Measurements from ENCODE around the gene FAM124A. TPM values are rescaled to one million over a fixed set of nuclear protein-coding genes. Genes with fewer than 3 reads are reported as not detected.
A peak's percentile ranks its signal among the peaks of the same experiment; 100 is the strongest.
"Not testable (repeated sequence)": the region's sequence is repeated elsewhere in the genome, so short reads cannot be mapped to it uniquely, and the experiment has no call there.

Gene FAM124A
- total RNA-seq, 1 donor from 2014 or later: 2.4 TPM

DNA sequence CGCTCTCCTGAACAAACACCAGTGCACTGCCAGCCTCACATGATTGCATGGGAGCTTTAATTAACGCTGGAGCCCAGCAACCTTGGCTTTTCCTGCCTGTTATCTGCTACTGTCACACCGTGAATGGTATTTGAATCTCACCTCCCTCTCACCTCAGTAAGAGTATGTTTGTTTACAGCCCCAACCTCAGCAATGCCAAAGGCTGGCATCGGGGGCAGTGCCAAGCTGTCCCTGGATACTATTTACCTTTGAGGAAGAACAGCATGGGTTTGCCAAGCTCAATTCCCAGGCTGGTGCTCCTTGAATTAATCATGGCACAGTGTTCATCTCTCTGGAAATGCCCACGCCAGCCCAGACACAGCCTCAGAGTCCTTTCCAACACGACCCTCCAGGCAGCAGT, 60.1 kb downstream of the FAM124A start:
- Mint-ChIP-seq H3K4me1 (ENCODE audit: low read depth) (peaks cover 11% of the 10 kb centered on the region), H3K27ac (ENCODE audit: unreplicated experiment) (no peak overlapping the region), H3K27me3 (ENCODE audit: low read depth) (no peaks in the 10 kb centered on the region)

GRCh38 chr13:51282923-51283322, 60.7 kb downstream of the FAM124A start:
- not testable (repeated sequence) for H3K9me3 Mint-ChIP-seq (ENCODE audit: low read depth); H3K27ac Mint-ChIP-seq (ENCODE audit: unreplicated experiment); H3K36me3 Mint-ChIP-seq (ENCODE audit: low read depth); H3K4me3 Mint-ChIP-seq (ENCODE audit: unreplicated experiment); H3K27me3 Mint-ChIP-seq (ENCODE audit: low read depth); DNase-seq (ENCODE audit: low spot score)
- peaks cover 11% of the 10 kb centered on the region for H3K4me1 Mint-ChIP-seq (ENCODE audit: low read depth)

More for the DNA sequence above, 60.1 kb downstream of the FAM124A start:
- no peaks in the 10 kb centered on the region for H3K9me3 Mint-ChIP-seq (ENCODE audit: low read depth)
- DNase-seq (ENCODE audit: low spot score): no peak
- TF ChIP-seq, protein P1, sequence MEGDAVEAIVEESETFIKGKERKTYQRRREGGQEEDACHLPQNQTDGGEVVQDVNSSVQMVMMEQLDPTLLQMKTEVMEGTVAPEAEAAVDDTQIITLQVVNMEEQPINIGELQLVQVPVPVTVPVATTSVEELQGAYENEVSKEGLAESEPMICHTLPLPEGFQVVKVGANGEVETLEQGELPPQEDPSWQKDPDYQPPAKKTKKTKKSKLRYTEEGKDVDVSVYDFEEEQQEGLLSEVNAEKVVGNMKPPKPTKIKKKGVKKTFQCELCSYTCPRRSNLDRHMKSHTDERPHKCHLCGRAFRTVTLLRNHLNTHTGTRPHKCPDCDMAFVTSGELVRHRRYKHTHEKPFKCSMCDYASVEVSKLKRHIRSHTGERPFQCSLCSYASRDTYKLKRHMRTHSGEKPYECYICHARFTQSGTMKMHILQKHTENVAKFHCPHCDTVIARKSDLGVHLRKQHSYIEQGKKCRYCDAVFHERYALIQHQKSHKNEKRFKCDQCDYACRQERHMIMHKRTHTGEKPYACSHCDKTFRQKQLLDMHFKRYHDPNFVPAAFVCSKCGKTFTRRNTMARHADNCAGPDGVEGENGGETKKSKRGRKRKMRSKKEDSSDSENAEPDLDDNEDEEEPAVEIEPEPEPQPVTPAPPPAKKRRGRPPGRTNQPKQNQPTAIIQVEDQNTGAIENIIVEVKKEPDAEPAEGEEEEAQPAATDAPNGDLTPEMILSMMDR (IDR thresholded peaks at IDR 0.05): no peak
- H3K4me3 Mint-ChIP-seq (ENCODE audit: unreplicated experiment): no peak overlapping the region
- peaks cover 3% of the 10 kb centered on the region for H3K36me3 Mint-ChIP-seq (ENCODE audit: low read depth)

DNA sequence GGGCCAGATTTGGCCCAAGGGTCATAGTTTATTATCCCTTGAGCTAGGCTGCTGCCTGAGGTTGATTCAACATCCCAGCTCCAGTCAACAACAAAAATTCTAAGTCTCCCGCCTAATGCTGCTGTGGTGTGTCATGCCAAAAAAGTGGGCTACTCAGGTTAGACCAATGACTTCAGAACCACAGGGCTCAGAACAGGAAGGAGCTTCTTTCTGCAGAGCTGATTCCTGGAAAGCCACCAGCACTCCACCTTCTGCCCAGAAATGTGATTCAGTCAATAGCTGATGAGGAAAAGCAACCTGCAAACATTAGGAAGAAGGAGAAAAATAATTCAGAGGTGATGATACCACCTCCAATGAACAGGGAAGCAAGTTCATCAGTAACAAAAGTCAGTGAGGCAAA, 61.2 kb downstream of the FAM124A start:
- DNase-seq (ENCODE audit: low spot score): no peak
- H3K27me3 Mint-ChIP-seq (ENCODE audit: low read depth): no peaks in the 10 kb centered on the region
- TF ChIP-seq, protein P1 (IDR thresholded peaks at IDR 0.05): no peak
- no peak overlapping the region for H3K27ac Mint-ChIP-seq (ENCODE audit: unreplicated experiment)
- peaks cover 8% of the 10 kb centered on the region for H3K4me1 Mint-ChIP-seq (ENCODE audit: low read depth)
- peaks cover 3% of the 10 kb centered on the region for H3K36me3 Mint-ChIP-seq (ENCODE audit: low read depth)
- no peak overlapping the region for H3K4me3 Mint-ChIP-seq (ENCODE audit: unreplicated experiment)
- no peaks in the 10 kb centered on the region for H3K9me3 Mint-ChIP-seq (ENCODE audit: low read depth)

DNA sequence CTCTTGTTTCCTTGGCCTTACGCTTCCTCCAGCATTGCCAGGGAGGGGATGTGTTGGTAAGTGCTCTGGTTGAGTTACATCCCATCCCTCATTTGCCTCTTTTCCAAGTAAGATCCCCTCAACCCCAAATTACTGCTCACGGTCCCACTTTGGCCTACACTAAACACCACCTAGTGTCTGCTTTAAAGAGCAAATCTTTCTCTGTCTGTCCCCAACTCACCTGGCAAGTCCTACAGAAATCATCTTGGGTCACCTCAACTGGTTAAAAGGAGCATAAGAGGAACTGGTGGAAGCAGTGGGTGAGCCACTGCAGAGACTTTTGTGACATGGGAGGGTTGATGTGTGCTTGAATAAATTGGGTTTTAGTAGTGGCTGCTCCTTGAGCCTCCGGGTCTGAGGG, 62.1 kb downstream of the FAM124A start:
- Mint-ChIP-seq H3K27ac (ENCODE audit: unreplicated experiment) (no peak overlapping the region), H3K9me3 (ENCODE audit: low read depth) (no peaks in the 10 kb centered on the region), H3K36me3 (ENCODE audit: low read depth) (peaks cover 3% of the 10 kb centered on the region), H3K27me3 (ENCODE audit: low read depth) (peaks cover 2% of the 10 kb centered on the region), H3K4me3 (ENCODE audit: unreplicated experiment) (no peak overlapping the region), H3K4me1 (ENCODE audit: low read depth) (no peaks in the 10 kb centered on the region)
- TF ChIP-seq, protein P1 (IDR thresholded peaks at IDR 0.05): no peak
- no peak for DNase-seq (ENCODE audit: low spot score)

DNA sequence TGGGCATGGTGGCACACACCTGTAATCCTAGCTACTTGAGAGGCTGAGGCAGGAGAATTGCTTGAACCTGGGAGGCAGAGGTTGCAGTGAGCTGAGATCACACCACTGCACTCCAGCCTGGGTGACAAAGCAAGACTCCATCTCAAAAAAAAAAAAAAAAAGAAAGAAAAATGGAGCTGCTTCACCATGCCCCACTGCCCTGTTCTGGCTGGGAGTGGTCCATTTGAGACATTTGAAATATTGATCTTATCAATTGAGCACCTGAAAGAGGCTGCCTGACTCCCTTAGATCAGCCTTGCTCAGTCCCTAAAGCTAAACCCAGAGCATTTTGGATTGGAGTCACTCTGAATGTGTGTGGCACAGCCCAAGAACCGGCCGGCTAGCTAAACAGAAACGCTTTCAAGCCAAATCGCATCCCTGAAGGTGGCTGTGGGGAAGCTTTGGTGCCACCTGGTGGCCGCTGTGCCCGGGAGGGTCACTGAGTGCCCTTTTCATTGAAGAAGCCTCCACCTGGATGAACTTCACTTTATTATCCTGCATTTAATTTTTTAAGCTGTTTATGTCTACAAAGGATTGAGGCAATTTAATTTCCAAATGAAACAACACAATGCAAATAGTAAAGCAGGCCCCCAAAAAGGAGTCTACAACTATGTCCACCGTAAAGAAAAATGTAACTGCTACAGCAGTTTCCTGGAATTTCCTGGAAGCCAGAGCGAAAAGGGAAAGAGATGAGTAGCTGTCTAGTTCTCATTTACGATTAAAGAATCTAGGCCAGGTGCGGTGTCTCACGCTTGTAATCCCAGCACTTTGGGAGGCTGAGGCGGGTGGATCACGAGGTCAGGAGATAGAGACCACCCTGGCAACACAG, 64.2 kb downstream of the FAM124A start:
- Mint-ChIP-seq H3K27me3 (ENCODE audit: low read depth) (peaks cover 2% of the 10 kb centered on the region), H3K9me3 (ENCODE audit: low read depth) (no peaks in the 10 kb centered on the region), H3K4me3 (ENCODE audit: unreplicated experiment) (no peak overlapping the region), H3K4me1 (ENCODE audit: low read depth) (peaks cover 3% of the 10 kb centered on the region), H3K36me3 (ENCODE audit: low read depth) (no peaks in the 10 kb centered on the region), H3K27ac (ENCODE audit: unreplicated experiment) (no peak overlapping the region)
- TF ChIP-seq, protein P1 (IDR thresholded peaks at IDR 0.05): peak; percentile 96
- no peak for DNase-seq (ENCODE audit: low spot score)

DNA sequence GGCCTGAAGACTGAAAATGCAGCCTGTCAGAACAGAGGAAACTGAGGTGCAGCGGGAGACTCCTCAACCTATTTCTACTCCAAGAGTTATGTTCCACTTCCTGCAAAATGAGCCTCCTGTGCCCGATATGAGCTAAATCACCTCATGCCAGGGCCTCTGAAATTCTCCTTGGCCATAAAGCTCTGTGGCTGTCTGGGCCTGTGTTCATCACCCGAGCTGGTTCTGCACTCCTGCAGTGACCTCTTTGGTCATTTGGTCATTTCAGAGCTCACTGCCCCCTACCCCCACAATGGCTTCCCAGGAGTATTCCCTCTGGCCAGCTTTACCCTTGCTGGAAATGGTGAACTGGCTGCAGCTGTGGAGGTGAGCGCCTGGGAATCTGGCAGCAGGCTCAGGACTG, 65.6 kb downstream of the FAM124A start:
- TF ChIP-seq, protein P1 (IDR thresholded peaks at IDR 0.05): no peak
- no peak overlapping the region for H3K27ac Mint-ChIP-seq (ENCODE audit: unreplicated experiment)
- no peak overlapping the region for H3K4me3 Mint-ChIP-seq (ENCODE audit: unreplicated experiment)
- no peak for DNase-seq (ENCODE audit: low spot score)
- peaks cover 2% of the 10 kb centered on the region for H3K27me3 Mint-ChIP-seq (ENCODE audit: low read depth)
- H3K36me3 Mint-ChIP-seq (ENCODE audit: low read depth): no peaks in the 10 kb centered on the region
- peaks cover 17% of the 10 kb centered on the region for H3K4me1 Mint-ChIP-seq (ENCODE audit: low read depth)
- no peaks in the 10 kb centered on the region for H3K9me3 Mint-ChIP-seq (ENCODE audit: low read depth)

DNA sequence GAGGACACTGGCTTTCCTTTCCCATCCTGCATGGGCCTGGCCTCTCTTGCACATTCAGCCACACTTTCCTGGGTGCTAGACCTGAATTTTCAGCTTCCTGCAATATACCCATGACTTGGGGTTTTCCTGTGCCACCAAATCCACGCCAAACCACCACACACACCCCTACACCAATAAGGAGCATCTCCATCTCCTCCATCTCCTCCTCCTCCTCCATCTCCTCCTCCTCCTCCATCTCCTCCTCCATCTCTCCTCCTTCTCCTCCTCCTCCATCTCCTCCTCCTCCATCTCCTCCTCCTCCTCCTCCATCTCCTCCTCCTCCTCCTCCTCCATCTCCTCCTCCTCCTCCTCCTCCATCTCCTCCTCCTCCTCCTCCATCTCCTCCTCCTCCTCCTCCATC, 66.1 kb downstream of the FAM124A start:
- H3K27me3 Mint-ChIP-seq (ENCODE audit: low read depth); H3K27ac Mint-ChIP-seq (ENCODE audit: unreplicated experiment); H3K36me3 Mint-ChIP-seq (ENCODE audit: low read depth); DNase-seq (ENCODE audit: low spot score); H3K4me3 Mint-ChIP-seq (ENCODE audit: unreplicated experiment); H3K9me3 Mint-ChIP-seq (ENCODE audit: low read depth): not testable (repeated sequence)
- H3K4me1 Mint-ChIP-seq (ENCODE audit: low read depth): peaks cover 17% of the 10 kb centered on the region

Measured in chondrocyte (in vitro differentiated cells).